NB4 (cell line): ENCODE measurements around the gene NIT1.

ENCODE experiments used
- DNase-seq: peaks from one replicate; pipeline ENCODE4 v3.0.0; 2010; ENCODE audit warnings: low read depth
- H3K4me3 ChIP-seq: one replicate; pipeline ENCODE4 v1.5.1; 2011; ENCODE audit warnings: mild to moderate bottlenecking, low read depth, low read length, moderate library complexity
- CTCF ChIP-seq: IDR thresholded peaks from one replicate; pipeline ENCODE4 v1.5.1; 2012; ENCODE audit warnings: low read depth, low read length
- MYC ChIP-seq: IDR thresholded peaks from 2 replicates; pipeline ENCODE4 v1.6.1; 2011; ENCODE audit warnings: low read depth, low read length
- POLR2A ChIP-seq: IDR thresholded peaks from 2 replicates; pipeline ENCODE4 v1.6.1; 2011; ENCODE audit warnings: mild to moderate bottlenecking; ENCODE audit not compliant: insufficient read length; ENCODE audit errors: extremely low read depth
- TF ChIP-seq, protein P1 (sequence below): IDR thresholded peaks from 2 replicates; pipeline ENCODE4 v1.6.1; 2011; ENCODE audit warnings: low read depth, low read length

NIT1 gene

GRCh38 chr1:161089251-161089924 lies 28.5 kb upstream of the NIT1 start, which contains the start of gene NECTIN4:
Gene NECTIN4, minus strand, starts transcription at chr1:161089558. Its CDS starts 262 bp downstream, at chr1:161089296.
- H3K4me3 ChIP-seq = no peak within 1 kb of the TSS
- TF ChIP-seq POLR2A (no peak), MYC (no peak), CTCF (no peak)
- TF ChIP-seq, protein P1, sequence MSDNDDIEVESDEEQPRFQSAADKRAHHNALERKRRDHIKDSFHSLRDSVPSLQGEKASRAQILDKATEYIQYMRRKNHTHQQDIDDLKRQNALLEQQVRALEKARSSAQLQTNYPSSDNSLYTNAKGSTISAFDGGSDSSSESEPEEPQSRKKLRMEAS = no peak
- DNase-seq = no peak

GRCh38 chr1:161089938-161090337 lies 28.0 kb upstream of the NIT1 start:
- no peak overlapping the region for H3K4me3 ChIP-seq
- no peak for DNase-seq
- TF ChIP-seq CTCF (no peak), POLR2A (no peak), MYC (no peak)
- TF ChIP-seq, protein P1 = no peak

DNA sequence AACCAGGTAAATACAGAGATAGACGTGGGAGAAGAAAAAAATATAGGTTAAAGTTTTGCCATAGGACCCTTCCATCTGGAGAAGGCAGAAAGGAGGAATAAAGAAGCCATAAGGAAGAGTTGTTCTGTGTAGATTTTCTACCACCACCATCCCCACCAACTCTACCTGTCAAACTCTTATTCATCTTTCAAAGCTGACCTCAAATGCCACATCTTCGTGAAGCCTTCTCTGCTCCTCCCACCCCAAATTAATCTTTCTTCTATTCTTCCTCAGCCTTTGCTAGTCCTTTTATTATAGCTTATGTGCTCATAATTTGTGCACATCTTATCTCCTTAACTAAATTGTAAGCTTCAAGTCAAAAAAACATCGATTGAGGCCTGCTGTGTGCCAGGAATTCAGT lies 27.3 kb upstream of the NIT1 start:
- H3K4me3 ChIP-seq = no peak overlapping the region
- DNase-seq = no peak
- TF ChIP-seq MYC (no peak), CTCF (no peak), POLR2A (no peak)
- TF ChIP-seq, protein P1 = no peak

- no peak for DNase-seq
- TF ChIP-seq MYC (no peak), CTCF (no peak), POLR2A (no peak)
- TF ChIP-seq, protein P1 = no peak
- no peak overlapping the region for H3K4me3 ChIP-seq
Measured at GRCh38 chr1:161091093-161091492, 26.8 kb upstream of the NIT1 start.

DNA sequence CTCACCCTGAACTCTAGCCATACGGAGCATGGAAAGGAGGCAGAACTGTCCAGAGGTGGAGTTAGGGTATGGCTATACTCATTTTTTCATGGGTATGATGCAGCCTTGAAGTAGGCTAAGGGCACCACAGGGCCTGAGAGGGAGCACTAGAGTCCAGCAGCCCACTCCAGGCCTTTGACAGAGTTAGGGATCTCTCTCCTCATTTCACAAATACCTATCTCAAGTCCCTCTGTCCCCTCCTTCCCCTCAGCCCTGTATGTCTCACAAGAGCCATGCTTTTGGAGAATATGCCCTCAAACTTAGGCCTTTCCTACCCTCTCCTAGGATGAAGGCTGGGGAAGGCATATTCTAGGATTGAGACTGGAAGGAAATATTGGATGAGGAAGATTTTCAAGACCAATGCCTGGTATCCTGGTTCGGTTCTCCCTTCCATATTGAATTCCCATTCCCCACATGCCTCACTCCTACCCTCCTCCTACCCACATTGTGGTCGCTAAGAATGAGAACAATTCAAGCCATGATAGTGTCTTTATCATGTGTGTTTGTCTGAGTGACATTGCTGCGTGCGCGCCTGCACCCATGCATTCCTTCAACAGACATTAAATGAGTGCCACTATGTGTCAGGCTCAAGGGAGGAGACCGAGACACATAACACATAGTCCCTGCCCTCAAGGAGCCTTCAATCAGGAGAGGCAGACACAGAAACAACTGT lies 26.0 kb upstream of the NIT1 start:
- TF ChIP-seq CTCF (no peak), MYC (no peak), POLR2A (no peak)
- TF ChIP-seq, protein P1 = no peak
- no peak overlapping the region for H3K4me3 ChIP-seq
- DNase-seq = no peak
